HG03108 (cell line): Measurements from ENCODE around the gene RIGI.
"Not testable (repeated sequence)": the region's sequence is repeated elsewhere in the genome, so short reads cannot be mapped to it uniquely, and the experiment has no call there.

Experiments used
- ATAC-seq: cut with Tn5 transposase; IDR thresholded peaks from one replicate; pipeline ENCODE4 v1.9.1; 2021; ENCODE audit warnings: moderate library complexity; ENCODE audit not compliant: unreplicated experiment

The RIGI gene

GRCh38 chr9:32533336-32533735 is 7.3 kb upstream of the RIGI start:
- ATAC-seq, result no peak

DNA sequence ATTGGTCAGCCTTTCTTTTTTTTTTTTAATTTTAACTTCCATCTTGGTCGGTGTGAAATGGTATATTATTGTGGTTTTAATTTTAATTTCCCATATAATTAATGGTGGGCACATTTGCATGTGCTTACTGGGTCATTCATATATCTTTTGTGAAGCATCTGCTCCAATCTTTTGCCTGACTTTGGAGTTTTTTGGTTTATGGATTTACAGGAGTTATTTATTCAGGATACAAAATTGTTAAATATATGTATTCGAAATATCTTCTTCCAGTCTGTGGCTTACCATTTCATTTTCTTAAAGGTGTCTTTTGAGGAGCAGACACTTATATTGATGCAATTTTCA is 682 bp upstream of the RIGI start:
- no peak for ATAC-seq

DNA sequence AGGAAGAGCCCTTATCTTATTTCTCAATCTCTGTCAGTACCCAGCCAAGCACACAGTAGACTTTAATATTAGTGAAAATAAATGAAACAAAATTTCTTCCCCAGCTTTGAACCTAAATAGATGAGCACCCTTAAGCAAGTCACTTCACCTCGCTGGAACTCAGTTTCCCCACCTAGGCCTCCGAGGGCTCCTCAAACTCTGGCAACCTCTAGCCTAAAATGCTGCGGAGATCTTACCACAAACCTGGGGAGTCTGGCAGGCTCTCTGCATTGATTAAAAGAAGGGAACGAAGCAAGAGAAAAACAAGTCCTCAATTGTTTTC is 326 bp downstream of the RIGI start:
- ATAC-seq, result no peak

- no peak for ATAC-seq
Measured at GRCh38 chr9:32524892-32525708, 896 bp downstream of the RIGI start.

- not testable (repeated sequence) for ATAC-seq
Measured at GRCh38 chr9:32524558-32524891, 1.5 kb downstream of the RIGI start.

DNA sequence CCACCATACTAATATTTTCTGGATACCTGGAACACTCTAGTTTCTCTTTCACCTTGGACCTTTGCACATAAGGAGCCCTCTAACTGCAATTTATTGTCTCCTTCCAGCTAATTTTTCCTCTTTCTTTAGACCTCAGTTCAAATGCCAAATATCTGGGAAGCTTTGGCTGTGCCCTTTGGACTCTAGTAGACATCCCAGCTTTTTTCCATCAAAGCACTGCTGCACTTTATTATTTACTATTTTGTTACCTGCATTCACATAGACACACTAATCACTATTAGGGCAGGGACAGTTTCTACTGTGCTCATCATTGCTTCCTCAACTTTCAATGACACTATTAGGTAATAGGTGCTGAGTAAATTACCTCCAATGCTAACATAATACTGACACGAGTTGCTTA is 2.1 kb downstream of the RIGI start:
- ATAC-seq, result no peak

GRCh38 chr9:32518276-32518675 is 7.7 kb downstream of the RIGI start:
- no peak for ATAC-seq

- ATAC-seq, result no peak
Measured at GRCh38 chr9:32516241-32516640, 9.8 kb downstream of the RIGI start.

DNA sequence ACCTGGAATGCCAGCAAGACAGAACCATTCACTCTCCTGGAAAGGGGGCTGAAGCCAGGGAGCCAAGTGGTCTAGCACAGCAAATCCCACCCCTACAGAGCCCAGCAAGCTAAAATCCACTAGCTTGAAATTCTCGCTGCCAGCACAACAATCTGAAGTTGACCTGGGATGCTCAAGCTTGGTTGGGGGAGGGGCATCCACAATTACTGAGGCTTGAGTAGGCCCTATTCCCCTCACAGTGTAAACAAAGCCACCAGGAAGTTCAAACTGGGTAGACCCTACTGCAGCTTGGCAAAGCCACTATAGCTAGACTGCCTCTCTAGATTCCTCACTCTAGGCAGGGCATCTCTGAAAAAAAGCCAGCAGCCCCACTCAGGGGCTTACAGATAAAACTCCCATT is 17.3 kb downstream of the RIGI start:
- ATAC-seq, result no peak

GRCh38 chr9:32503008-32503407 is 23.0 kb downstream of the RIGI start:
- ATAC-seq, result no peak

DNA sequence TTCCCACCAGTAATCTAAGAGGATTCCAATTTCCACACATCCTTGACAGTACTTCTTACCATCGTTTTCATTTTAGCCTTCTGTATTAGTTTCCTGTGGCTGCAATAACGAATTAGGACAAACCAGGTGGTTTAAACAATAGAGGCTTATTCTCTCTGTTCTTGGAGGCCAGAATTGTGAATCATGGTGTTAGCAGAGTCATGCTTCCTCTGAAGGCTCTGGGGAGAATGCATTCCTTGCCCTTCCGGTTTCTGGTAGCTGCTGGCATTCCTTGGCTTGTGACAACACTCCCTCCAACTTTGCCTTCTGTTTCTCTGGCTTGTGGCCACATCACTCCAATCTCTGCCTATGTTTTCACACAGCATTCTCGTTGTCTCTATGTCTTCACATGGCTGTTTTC is 23.5 kb downstream of the RIGI start:
- no peak for ATAC-seq

DNA sequence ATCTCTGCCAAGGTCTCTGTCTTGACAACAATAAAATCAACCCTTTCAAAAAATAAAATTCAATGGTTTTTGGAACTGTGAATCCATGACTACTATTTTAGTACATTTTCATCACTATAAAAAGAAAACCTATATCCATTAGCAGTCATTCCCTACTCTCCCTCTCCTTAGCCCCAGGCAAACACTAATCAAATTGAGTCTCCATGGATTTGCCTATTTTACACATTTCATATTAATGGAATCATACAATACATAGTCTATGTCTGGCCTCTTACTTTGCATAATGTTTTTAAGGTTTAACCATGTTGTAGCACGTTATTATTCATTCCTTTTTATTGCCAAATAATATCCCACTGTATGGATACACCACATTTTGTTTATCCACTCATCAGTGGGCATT is 24.1 kb downstream of the RIGI start:
- ATAC-seq, result no peak

- ATAC-seq, result no peak
Measured at GRCh38 chr9:32500768-32501167, 25.2 kb downstream of the RIGI start.

DNA sequence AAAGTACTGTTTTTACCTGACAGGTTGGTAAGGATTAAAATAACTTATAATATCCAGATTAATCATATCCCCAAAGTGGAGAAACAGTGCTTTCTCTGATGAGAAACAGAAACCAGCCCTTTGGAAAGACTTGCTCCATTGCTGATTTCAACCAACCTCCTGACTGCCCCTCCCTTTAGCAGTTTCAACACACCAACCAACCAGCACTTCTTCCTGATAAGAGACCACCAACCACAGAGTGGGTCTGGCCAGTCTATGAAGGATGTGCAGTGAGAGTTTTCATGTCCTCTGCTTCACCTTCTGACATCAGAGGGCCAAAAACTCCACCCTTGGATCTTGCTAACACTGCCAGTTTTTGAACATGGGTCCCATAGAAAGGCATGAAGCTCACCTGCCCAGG is 28.1 kb downstream of the RIGI start:
- no peak for ATAC-seq

- ATAC-seq, result no peak
Measured at GRCh38 chr9:32490601-32491000, 35.4 kb downstream of the RIGI start.

DNA sequence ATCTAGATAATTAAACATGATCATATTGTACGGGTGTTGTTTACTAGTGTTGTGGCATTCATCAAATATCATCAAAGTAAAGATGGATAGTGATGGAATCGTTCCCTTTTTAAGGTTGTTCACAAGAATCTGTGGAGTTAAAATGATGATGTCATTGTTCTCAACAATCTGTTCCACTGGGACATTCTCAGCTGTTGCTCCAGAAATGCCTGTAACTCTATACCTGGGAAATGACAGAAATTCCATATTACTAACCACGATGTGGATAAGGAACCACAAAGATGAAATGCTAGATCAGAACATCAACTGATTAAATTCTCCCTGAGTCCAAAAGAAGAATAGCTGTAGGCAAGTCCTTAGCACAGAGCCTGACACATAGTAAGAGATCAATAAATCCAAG is 38.0 kb downstream of the RIGI start:
- no peak for ATAC-seq

DNA sequence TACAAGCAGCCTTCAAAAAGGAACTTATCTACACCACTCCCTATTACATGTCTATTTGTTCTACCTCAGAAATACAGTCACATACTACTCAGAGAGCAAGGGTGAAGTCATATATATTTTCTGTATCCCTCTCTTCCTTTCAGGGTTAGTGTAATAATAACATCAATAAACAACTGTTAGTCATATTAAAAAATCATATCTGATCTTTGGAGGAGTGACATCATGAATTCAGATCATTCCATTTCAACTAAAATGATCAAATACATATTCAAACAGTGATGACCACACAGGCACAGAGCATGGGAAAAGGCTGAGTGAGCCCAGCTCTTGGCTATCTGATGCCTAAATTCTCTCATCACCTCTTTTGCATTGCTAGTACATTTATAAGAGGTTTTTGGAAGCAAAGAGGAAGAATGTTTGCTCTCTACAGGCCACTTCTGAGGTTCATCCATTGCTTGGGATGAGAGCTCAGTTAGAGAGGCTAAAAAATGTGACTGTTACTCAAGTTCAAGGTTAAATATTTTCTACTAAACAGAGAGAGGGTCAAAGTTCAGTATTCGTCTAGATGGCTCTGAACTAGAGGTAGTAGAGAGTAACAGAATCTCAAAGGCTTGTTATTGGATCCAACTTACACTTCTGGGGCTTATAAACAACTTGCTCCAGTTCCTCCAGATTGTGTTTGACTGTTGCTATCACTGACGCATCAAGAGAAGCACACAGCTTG is 39.0 kb downstream of the RIGI start:
- ATAC-seq, result no peak

- no peak for ATAC-seq
Measured at GRCh38 chr9:32483343-32483742, 42.7 kb downstream of the RIGI start.
